ENCODE results near the gene PDZD7.

PDZD7 gene

DNA sequence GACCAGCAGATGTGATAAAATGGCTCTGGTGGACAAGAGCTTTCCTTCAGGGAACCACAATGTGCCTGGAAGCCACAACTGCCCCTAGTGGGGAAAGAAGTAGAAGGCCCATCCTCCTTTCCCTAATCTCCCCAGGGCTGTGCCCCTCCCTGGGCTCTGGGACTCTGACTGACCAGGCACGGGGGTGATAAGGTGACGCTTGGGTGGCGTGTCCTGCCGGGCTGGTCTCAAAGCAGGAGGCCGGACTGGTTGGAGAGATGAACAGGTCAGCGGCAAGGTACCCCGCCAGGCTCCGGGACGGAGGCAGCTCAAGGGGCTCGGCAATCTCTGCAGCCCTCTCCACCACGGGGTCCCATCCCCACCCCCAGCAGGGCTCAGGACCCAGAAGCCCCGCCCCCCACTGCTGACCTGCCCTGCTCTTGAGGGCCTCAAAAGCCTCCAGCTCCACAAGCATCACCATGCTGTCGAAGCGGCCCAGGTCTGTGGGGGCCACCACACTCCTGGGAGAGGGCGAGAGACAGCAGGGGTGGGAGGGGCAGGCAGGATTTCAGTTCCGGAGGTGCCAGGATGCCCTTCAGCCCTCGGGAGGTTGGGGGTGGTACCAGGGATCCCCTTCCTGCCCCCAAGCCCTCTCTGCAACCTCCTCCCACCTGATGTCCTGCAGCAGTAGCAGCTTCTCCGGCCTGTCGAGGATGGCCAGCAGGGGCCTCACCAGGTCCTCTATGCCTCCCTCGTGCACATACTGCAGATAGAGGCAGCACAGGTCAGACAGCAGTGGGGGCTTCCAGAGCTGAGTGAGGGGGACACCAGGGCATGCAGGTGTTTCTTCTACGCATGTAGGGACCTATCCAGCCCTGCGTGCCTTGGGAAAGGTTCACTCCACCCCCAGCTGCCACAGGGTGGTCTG, 19.2 kb downstream of the PDZD7 start:
- Histone ChIP-seq H3K9me3 (ENCODE audit: insufficient read depth, low read length, severe bottlenecking) (no peaks in the 10 kb centered on the region), H3K27me3 (ENCODE audit: insufficient read depth, low read length, poor library complexity) (no peaks in the 10 kb centered on the region), H3K27ac (ENCODE audit: low read length) (no peak overlapping the region), H3K4me3 (ENCODE audit: low read depth in 1 of 2, low read length in 2 of 2) (no peak overlapping the region), H4K20me1 (ENCODE audit: insufficient read depth, low read length) (peaks cover 7% of the 10 kb centered on the region), H3K4me2 (ENCODE audit: insufficient read depth, low read length) (no peak overlapping the region), H3K79me2 (ENCODE audit: insufficient read depth, low read length) (no peaks in the 10 kb centered on the region), H3K36me3 (ENCODE audit: insufficient read depth, low read length) (no peaks in the 10 kb centered on the region), H3K4me1 (ENCODE audit: insufficient read depth, low read length) (peaks cover 7% of the 10 kb centered on the region; the same call in 1 of the 2 replicates), H2AFZ (ENCODE audit: low read depth, low read length) (no peak overlapping the region), H3K9ac (ENCODE audit: low read depth, low read length) (no peak overlapping the region)
- TF ChIP-seq CTCF (IDR thresholded peaks at IDR 0.05; ENCODE audit: borderline replicate concordance, extremely low read depth, low read length, poor library complexity, severe bottlenecking) (no peak), EZH2 (IDR thresholded peaks at IDR 0.05; ENCODE audit: borderline replicate concordance, low read depth, low read length, severe bottlenecking) (no peak)
- DNase-seq (no peak), ATAC-seq (ENCODE audit: insufficient read depth, low read depth) (no peak)

DNA sequence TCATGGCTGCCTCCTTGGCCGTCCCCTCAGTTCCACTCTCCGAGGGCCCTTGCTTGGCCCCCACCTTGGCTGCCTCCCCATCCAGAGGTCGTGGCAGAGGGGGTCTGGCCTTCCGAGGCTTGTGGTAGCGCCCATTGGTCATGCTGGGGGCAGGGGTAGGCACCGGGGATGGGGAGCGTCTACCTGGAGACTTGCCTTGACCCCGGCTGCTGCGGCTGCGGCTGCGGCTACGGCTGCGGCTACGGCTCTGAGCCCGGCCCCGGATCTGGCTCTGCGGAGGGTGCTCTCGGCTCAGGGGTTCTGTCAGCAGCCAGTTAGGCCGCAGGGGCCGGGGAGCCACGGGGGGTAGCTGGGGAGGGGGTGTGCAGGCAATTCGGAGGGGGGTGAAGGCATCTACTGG, 20.6 kb downstream of the PDZD7 start:
- Histone ChIP-seq H3K4me3 (ENCODE audit: low read depth in 1 of 2, low read length in 2 of 2) (no peak overlapping the region), H3K36me3 (ENCODE audit: insufficient read depth, low read length) (peaks cover 10% of the 10 kb centered on the region; the same call in 1 of the 2 replicates), H2AFZ (ENCODE audit: low read depth, low read length) (no peak overlapping the region), H3K79me2 (ENCODE audit: insufficient read depth, low read length) (no peaks in the 10 kb centered on the region), H3K9me3 (ENCODE audit: insufficient read depth, low read length, severe bottlenecking) (no peaks in the 10 kb centered on the region), H4K20me1 (ENCODE audit: insufficient read depth, low read length) (peaks cover 6% of the 10 kb centered on the region), H3K4me2 (ENCODE audit: insufficient read depth, low read length) (no peak overlapping the region), H3K27me3 (ENCODE audit: insufficient read depth, low read length, poor library complexity) (no peaks in the 10 kb centered on the region), H3K9ac (ENCODE audit: low read depth, low read length) (no peak overlapping the region), H3K4me1 (ENCODE audit: insufficient read depth, low read length) (peaks cover 7% of the 10 kb centered on the region; the same call in 1 of the 2 replicates), H3K27ac (ENCODE audit: low read length) (no peak overlapping the region)
- ATAC-seq (ENCODE audit: insufficient read depth, low read depth): no peak
- TF ChIP-seq EZH2 (IDR thresholded peaks at IDR 0.05; ENCODE audit: borderline replicate concordance, low read depth, low read length, severe bottlenecking) (no peak), CTCF (IDR thresholded peaks at IDR 0.05; ENCODE audit: borderline replicate concordance, extremely low read depth, low read length, poor library complexity, severe bottlenecking) (no peak)
- no peak for DNase-seq

DNA sequence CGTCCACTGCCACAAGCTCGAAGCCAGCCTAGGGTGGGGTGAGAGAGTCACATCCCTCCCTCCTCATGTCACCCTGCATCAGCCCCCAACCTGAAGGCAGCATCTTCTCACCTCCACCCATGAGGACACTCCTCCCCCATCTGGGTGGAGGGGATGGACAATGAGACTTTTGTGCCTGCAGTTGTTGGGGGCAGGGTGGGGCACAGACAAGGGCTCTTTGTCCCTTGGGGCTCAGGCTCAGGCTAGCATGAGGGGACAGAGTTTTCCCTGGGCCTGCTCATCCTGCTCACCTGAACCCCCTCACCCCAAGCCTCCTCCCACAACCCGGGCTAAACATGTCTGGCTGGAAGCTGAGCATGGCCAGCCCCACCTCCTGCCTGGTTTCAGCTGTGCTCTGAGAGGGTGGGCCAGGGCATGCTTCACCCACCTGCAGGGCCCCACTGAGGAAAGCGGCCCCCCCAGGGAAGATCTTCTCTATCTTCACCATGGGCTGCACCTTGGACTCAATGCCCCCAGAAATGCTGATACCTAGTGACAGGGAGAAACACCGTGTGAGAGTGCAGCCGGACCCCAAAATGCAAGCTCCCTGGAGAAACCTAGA, 22.0 kb downstream of the PDZD7 start:
- Histone ChIP-seq H3K27ac (ENCODE audit: low read length) (no peak overlapping the region), H4K20me1 (ENCODE audit: insufficient read depth, low read length) (peaks cover 3% of the 10 kb centered on the region; the same call in 1 of the 2 replicates), H3K9ac (ENCODE audit: low read depth, low read length) (no peak overlapping the region), H2AFZ (ENCODE audit: low read depth, low read length) (no peak overlapping the region), H3K36me3 (ENCODE audit: insufficient read depth, low read length) (peaks cover 10% of the 10 kb centered on the region; the same call in 1 of the 2 replicates), H3K4me3 (ENCODE audit: low read depth in 1 of 2, low read length in 2 of 2) (no peak overlapping the region), H3K27me3 (ENCODE audit: insufficient read depth, low read length, poor library complexity) (no peaks in the 10 kb centered on the region), H3K9me3 (ENCODE audit: insufficient read depth, low read length, severe bottlenecking) (no peaks in the 10 kb centered on the region), H3K79me2 (ENCODE audit: insufficient read depth, low read length) (no peaks in the 10 kb centered on the region), H3K4me2 (ENCODE audit: insufficient read depth, low read length) (no peak overlapping the region), H3K4me1 (ENCODE audit: insufficient read depth, low read length) (0 out of 2 replicates have a peak, but pooled peaks cover 2% of the 10 kb centered on the region)
- ATAC-seq (ENCODE audit: insufficient read depth, low read depth): no peak
- TF ChIP-seq CTCF (IDR thresholded peaks at IDR 0.05; ENCODE audit: borderline replicate concordance, extremely low read depth, low read length, poor library complexity, severe bottlenecking) (no peak), EZH2 (IDR thresholded peaks at IDR 0.05; ENCODE audit: borderline replicate concordance, low read depth, low read length, severe bottlenecking) (no peak)
- no peak for DNase-seq
